Heart left ventricle (tissue), 13 donors: ENCODE measurements around the gene SEPTIN1.

ENCODE experiments used
- POLR2A ChIP-seq, 2 donors: fragments of 450-650 bp; IDR thresholded peaks; one replicate each; pipeline ENCODE4 v1.6.1; 2017; ENCODE audit warnings: antibody characterized with exemption in 2 of 2, mild to moderate bottlenecking in 2 of 2, moderate library complexity in 2 of 2
- TF ChIP-seq, protein P1 (sequence below), 12 donors: fragments of 200-600 bp; sonication (generic) in 4 of 12; IDR thresholded peaks; one replicate each; pipeline versions ENCODE4 v1.5.0 to v1.8.0; 2018 to 2022; ENCODE audit warnings: antibody characterized with exemption in 12 of 12, mild to moderate bottlenecking in 5 of 12
- donor health status: ischemic (EF 13 %, LVEDD 7.1; RV severe dilation, severe dysfunction).
- donor health status: DM: no; HTN: yes; CAD: no.
- donor health status: DM: no; HTN: no; CAD: no.
- donor health status: ischemic (EF 25% LVEDD 6.9; RV normal size, moderate dysfunction).
- donor health status: ischemic (EF 25% LVEDD 5.7; RV mildly dilated, moderate dysfunction).
- donor health status: ischemic (EF 35%, LVEDD 5.7; RV mildly dilated, moderate dysfunction).
- donor health status: nonischemic (EF 11% LVEDD 7.7; RV severe dilation, severe dysfunction).
- donor health status: DM: yes; HTN: yes; CAD: no.
- donor health status: PGD.
- donor health status: ischemic (EF 29% LVEDD 5.4; RV normal size, mild dysfunction).
- donor health status: nonischemic (EF 23%, LVEDD 6.1; RV moderate dilation, normal function).

DNA sequence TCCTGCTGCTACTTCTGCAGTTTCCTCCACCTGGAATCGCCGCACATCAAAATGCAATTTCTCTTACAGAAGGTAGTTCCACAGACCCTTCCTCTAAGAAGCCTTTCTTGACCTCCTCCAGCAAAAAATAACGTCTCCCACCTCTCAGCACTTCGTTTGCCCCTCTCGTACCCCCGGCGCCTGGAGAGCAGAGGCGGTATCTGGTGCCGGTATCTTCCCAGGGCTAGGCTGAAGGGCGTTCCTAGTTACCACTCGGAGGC is 47.0 kb upstream of the SEPTIN1 start:
- TF ChIP-seq, protein P1, sequence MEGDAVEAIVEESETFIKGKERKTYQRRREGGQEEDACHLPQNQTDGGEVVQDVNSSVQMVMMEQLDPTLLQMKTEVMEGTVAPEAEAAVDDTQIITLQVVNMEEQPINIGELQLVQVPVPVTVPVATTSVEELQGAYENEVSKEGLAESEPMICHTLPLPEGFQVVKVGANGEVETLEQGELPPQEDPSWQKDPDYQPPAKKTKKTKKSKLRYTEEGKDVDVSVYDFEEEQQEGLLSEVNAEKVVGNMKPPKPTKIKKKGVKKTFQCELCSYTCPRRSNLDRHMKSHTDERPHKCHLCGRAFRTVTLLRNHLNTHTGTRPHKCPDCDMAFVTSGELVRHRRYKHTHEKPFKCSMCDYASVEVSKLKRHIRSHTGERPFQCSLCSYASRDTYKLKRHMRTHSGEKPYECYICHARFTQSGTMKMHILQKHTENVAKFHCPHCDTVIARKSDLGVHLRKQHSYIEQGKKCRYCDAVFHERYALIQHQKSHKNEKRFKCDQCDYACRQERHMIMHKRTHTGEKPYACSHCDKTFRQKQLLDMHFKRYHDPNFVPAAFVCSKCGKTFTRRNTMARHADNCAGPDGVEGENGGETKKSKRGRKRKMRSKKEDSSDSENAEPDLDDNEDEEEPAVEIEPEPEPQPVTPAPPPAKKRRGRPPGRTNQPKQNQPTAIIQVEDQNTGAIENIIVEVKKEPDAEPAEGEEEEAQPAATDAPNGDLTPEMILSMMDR (IDR thresholded peaks at IDR 0.05), result no peak
- no peak for TF ChIP-seq POLR2A (IDR thresholded peaks at IDR 0.05)
